GM12891 (cell line): ENCODE results near the gene KCNMA1.
"Not testable (repeated sequence)": the region's sequence is repeated elsewhere in the genome, so short reads cannot be mapped to it uniquely, and the experiment has no call there.

Experiments
- DNase-seq: peaks from one replicate; pipeline ENCODE4 v3.0.0; 2011; ENCODE audit warnings: low spot score; ENCODE audit not compliant: insufficient read length
- FAIRE-seq: peaks from 2 replicates; lab custom pipeline; 2011; peaks lifted over from hg19 to GRCh38; lab: Jason Lieb, UNC
- PAX5 ChIP-seq: IDR thresholded peaks from 2 replicates; pipeline ENCODE4 v1.6.1; 2011; ENCODE audit warnings: low read length, moderate library complexity, mild to moderate bottlenecking; ENCODE audit not compliant: insufficient read depth, severe bottlenecking
- POLR2A ChIP-seq: IDR thresholded peaks from 2 replicates; pipeline ENCODE4 v1.6.1; 2011; ENCODE audit warnings: low read depth, low read length, control low read depth
- POLR2AphosphoS5 ChIP-seq: IDR thresholded peaks from 2 replicates; pipeline ENCODE4 v1.6.1; 2011; ENCODE audit warnings: low read depth, low read length, control low read depth
- POU2F2 ChIP-seq: IDR thresholded peaks from 2 replicates; pipeline ENCODE4 v1.6.1; 2011; ENCODE audit warnings: low read depth, mild to moderate bottlenecking, control low read depth, low read length, moderate library complexity
- SPI1 ChIP-seq: IDR thresholded peaks from 2 replicates; pipeline ENCODE4 v1.6.1; 2011; ENCODE audit warnings: low read depth, low read length, control low read depth
- TAF1 ChIP-seq: IDR thresholded peaks from 2 replicates; pipeline ENCODE4 v1.6.1; 2011; ENCODE audit warnings: low read depth, low read length, control low read depth

The KCNMA1 gene

GRCh38 chr10:77580482-77580881, 57.1 kb downstream of the KCNMA1 start:
- no peak for DNase-seq
- no peak for FAIRE-seq
- TF ChIP-seq POU2F2 (no peak), SPI1 (no peak), POLR2A (no peak), TAF1 (no peak), POLR2AphosphoS5 (no peak), PAX5 (no peak)

- FAIRE-seq = no peak
Observed at GRCh38 chr10:77578583-77579227, 58.9 kb downstream of the KCNMA1 start.

GRCh38 chr10:77577666-77578229, 59.9 kb downstream of the KCNMA1 start:
- TF ChIP-seq POU2F2 (no peak), POLR2AphosphoS5 (no peak), PAX5 (no peak), TAF1 (no peak), POLR2A (no peak), SPI1 (no peak)
- no peak for DNase-seq
- no peak for FAIRE-seq

More at GRCh38 chr10:77578583-77579227, 58.9 kb downstream of the KCNMA1 start:
- TF ChIP-seq POLR2A = no peak
- no peak for TF ChIP-seq POLR2AphosphoS5
- no peak for TF ChIP-seq SPI1
- no peak for TF ChIP-seq PAX5
- TF ChIP-seq POU2F2 = no peak
- DNase-seq = no peak

- TF ChIP-seq POLR2A = no peak
- no peak for TF ChIP-seq SPI1
- no peak for TF ChIP-seq PAX5
- no peak for TF ChIP-seq POU2F2
- TF ChIP-seq POLR2AphosphoS5 = no peak
- TF ChIP-seq TAF1 = no peak
- no peak for FAIRE-seq
- DNase-seq = no peak
Observed at GRCh38 chr10:77576444-77577032, 61.1 kb downstream of the KCNMA1 start.

- DNase-seq (no peak), FAIRE-seq (no peak)
- TF ChIP-seq PAX5 (no peak), POU2F2 (no peak), SPI1 (no peak), POLR2A (no peak), TAF1 (no peak), POLR2AphosphoS5 (no peak)
Observed at GRCh38 chr10:77576007-77576367, 61.6 kb downstream of the KCNMA1 start.

GRCh38 chr10:77575271-77576006, 62.2 kb downstream of the KCNMA1 start:
- FAIRE-seq = no peak
- TF ChIP-seq SPI1 (no peak), POU2F2 (no peak), POLR2AphosphoS5 (no peak), PAX5 (no peak), TAF1 (no peak), POLR2A (no peak)
- no peak for DNase-seq

- FAIRE-seq (no peak), DNase-seq (no peak)
- TF ChIP-seq POLR2A (no peak), POLR2AphosphoS5 (no peak), POU2F2 (no peak), SPI1 (no peak), PAX5 (no peak), TAF1 (no peak)
Observed at GRCh38 chr10:77574438-77574837, 63.2 kb downstream of the KCNMA1 start.

- not testable (repeated sequence) for FAIRE-seq, DNase-seq
Observed at GRCh38 chr10:77572520-77572919, 65.1 kb downstream of the KCNMA1 start.

- TF ChIP-seq POLR2AphosphoS5 (no peak), POU2F2 (no peak), SPI1 (no peak), POLR2A (no peak), TAF1 (no peak), PAX5 (no peak)
- FAIRE-seq (no peak), DNase-seq (no peak)
Observed at GRCh38 chr10:77571490-77571889, 66.1 kb downstream of the KCNMA1 start.
